K562 (cell line): Measurements from ENCODE around the gene FAM114A1. TPM values are rescaled to one million over a fixed set of nuclear protein-coding genes. Genes with fewer than 3 reads are reported as not detected.
A peak's percentile ranks its signal among the peaks of the same experiment; 100 is the strongest.

Experiments
- CBFB ChIP-seq: sonication (generic); formaldehyde crosslinking; IDR thresholded peaks from 2 replicates; pipeline ENCODE4 v1.4.0; 2020; ENCODE audit warnings: mild to moderate bottlenecking, missing genetic modification reagents
- CEBPG ChIP-seq, 3 experiments: fragments of 200-800 bp in 1 of 3; sonication (Bioruptor generic) in 1 of 3; sonication (generic) in 1 of 3; formaldehyde crosslinking in 1 of 3; IDR thresholded peaks in 2 of 3; conservative IDR thresholded peaks in 1 of 3; 2 replicates each; pipeline versions ENCODE4 v1.6.1 to v1.8.0; 2016 to 2022; ENCODE audit warnings: missing compliant biosample characterization in 2 of 3, missing genetic modification characterization in 2 of 3, mild to moderate bottlenecking in 1 of 3, missing genetic modification reagents in 1 of 3
- CREB1 ChIP-seq, 2 experiments: sonication (generic) in 1 of 2; formaldehyde crosslinking in 1 of 2; IDR thresholded peaks; 2 replicates each; pipeline versions ENCODE4 v1.6.1 to v1.8.0; 2012 to 2022; ENCODE audit warnings: inconsistent platforms in 1 of 2, mild to moderate bottlenecking in 1 of 2, missing genetic modification reagents in 1 of 2, moderate library complexity in 1 of 2
- HNRNPH1 ChIP-seq: fragments of 200-400 bp; formaldehyde crosslinking; optimal IDR thresholded peaks from 2 replicates; pipeline ENCODE3; 2017; ENCODE audit warnings: low read depth, mild to moderate bottlenecking, low read length, moderate library complexity
- MBD2 ChIP-seq: sonication (generic); IDR thresholded peaks from 2 replicates; pipeline ENCODE4 v1.6.1; 2016; ENCODE audit warnings: low read depth, borderline replicate concordance
- MGA ChIP-seq: fragments of 450-650 bp; IDR thresholded peaks from 2 replicates; pipeline ENCODE4 v1.6.1; 2016; ENCODE audit warnings: mild to moderate bottlenecking, moderate library complexity
- RAD51 ChIP-seq: fragments of 450-650 bp; IDR thresholded peaks from 2 replicates; pipeline ENCODE4 v1.7.1; 2016; ENCODE audit warnings: low read depth, mild to moderate bottlenecking, borderline replicate concordance
- RFX1 ChIP-seq: fragments of 450-650 bp; IDR thresholded peaks from 2 replicates; pipeline ENCODE4 v1.6.1; 2016; ENCODE audit warnings: mild to moderate bottlenecking, moderate library complexity
- TEAD2 ChIP-seq: fragments of 450-650 bp; IDR thresholded peaks from 2 replicates; pipeline ENCODE4 v1.6.1; 2016; ENCODE audit warnings: missing genetic modification characterization, control low read depth, missing compliant biosample characterization
- TEAD4 ChIP-seq, 2 experiments: sonication (generic) in 1 of 2; formaldehyde crosslinking in 1 of 2; IDR thresholded peaks; 2 replicates each; pipeline versions ENCODE4 v1.6.1 to v1.8.0; 2012 to 2022; ENCODE audit warnings: borderline replicate concordance in 1 of 2, inconsistent platforms in 1 of 2, low read length in 1 of 2, mild to moderate bottlenecking in 1 of 2, missing genetic modification reagents in 1 of 2
- ZBTB2 ChIP-seq: fragments of 450-650 bp; IDR thresholded peaks from 2 replicates; pipeline ENCODE4 v1.6.1; 2016; ENCODE audit warnings: antibody characterized with exemption
- ZNF384 ChIP-seq: IDR thresholded peaks from 2 replicates; pipeline ENCODE4 v1.6.1; 2012; ENCODE audit warnings: low read depth, low read length, improper control_type of control experiment
- ZNF76 ChIP-seq: fragments of 250-450 bp; sonication (Bioruptor Pico); IDR thresholded peaks from 2 replicates; pipeline ENCODE4 v1.4.0; 2020; ENCODE audit warnings: mild to moderate bottlenecking, moderate library complexity, borderline replicate concordance
- ZNF766 ChIP-seq: fragments of 200-800 bp; sonication (Bioruptor generic); conservative IDR thresholded peaks from 2 replicates; pipeline ENCODE4 v1.6.1; 2016; ENCODE audit warnings: missing genetic modification characterization, missing compliant biosample characterization
- polyA plus RNA-seq, 8 experiments: library from polyadenylated mRNA; depleted of rRNA in 4 of 8; stranded (reverse) in 5 of 8; unstranded in 3 of 8; fragments of >200 nt; fragmentation: Nextera tagmentation in 2 of 8; fragmentation: Illumina TruSeq in 1 of 8; extraction: Ambion mirVana in 2 of 8; extraction: Trizol in 1 of 8; gene quantifications; 2 replicates each; pipeline versions ENCODE4 v1.2.1 to v1.2.3, GENCODE V29; 2011 to 2014; ENCODE audit warnings: inconsistent platforms in 1 of 8, missing spikeins in 1 of 8
- total RNA-seq, 7 experiments: library from RNA; depleted of rRNA in 6 of 7; stranded (reverse); fragments of >200 nt in 6 of 7; fragmentation: Illumina TruSeq in 2 of 7; extraction: Trizol in 2 of 7; gene quantifications; 2 replicates each; pipeline versions ENCODE4 v1.2.1 to v1.2.3, GENCODE V29; 2011 to 2021; ENCODE audit warnings: low replicate concordance in 1 of 7

The FAM114A1 gene
- total and polyA plus RNA-seq, 9 of the 15 experiments (the other 6 are each of a cell fraction or from before 2014, with no cell fraction given): 1.8 to 12.0 (median 4.3) TPM

GRCh38 chr4:38980903-38981676 is 113.5 kb downstream of the FAM114A1 start (continued):
- no peak for TF ChIP-seq ZBTB2
- peak; percentile 41; the same call in 1 of the 2 replicates for TF ChIP-seq TEAD4 (IDR thresholded peaks at IDR 0.05; ENCODE audit: low read length)
- TF ChIP-seq TEAD4 (CRISPR knock-in tag; IDR thresholded peaks at IDR 0.05; ENCODE audit: borderline replicate concordance): no peak
- TF ChIP-seq MGA: no peak
- no peak for TF ChIP-seq CEBPG (CRISPR knock-in tag; IDR thresholded peaks at IDR 0.05)
- peak in 1 of 2 experiments; percentile 49; a peak in 2 of 4 replicates for TF ChIP-seq CEBPG (tag; conservative IDR thresholded peaks at IDR 0.05 in 1 of 2, IDR thresholded peaks at IDR 0.05 in 1 of 2)
- no peak for TF ChIP-seq MBD2
- TF ChIP-seq ZNF76 (CRISPR knock-in tag): no peak
- no peak for TF ChIP-seq HNRNPH1
- TF ChIP-seq ZNF766: no peak
- no peak for TF ChIP-seq CREB1 (IDR thresholded peaks at IDR 0.05)
- no peak for TF ChIP-seq CREB1 (CRISPR knock-in tag; IDR thresholded peaks at IDR 0.05)
- TF ChIP-seq RAD51: no peak
- no peak for TF ChIP-seq CBFB (CRISPR knock-in tag)
- TF ChIP-seq ZNF384: no peak
- TF ChIP-seq TEAD2 (tag): no peak
- no peak for TF ChIP-seq RFX1
